Hindlimb muscle (tissue), 1 donor: Measurements from ENCODE around the gene DARS1. TPM values are rescaled to one million over a fixed set of nuclear protein-coding genes. Genes with fewer than 3 reads are reported as not detected.
"Not testable (repeated sequence)": the region's sequence is repeated elsewhere in the genome, so short reads cannot be mapped to it uniquely, and the experiment has no call there.

Experiments
- DNase-seq: peaks from one replicate; pipeline ENCODE4 v3.0.0-alpha.2; 2013
- polyA plus RNA-seq: library from polyadenylated mRNA; unstranded; fragments of 120-200 nt; gene quantifications from one replicate; pipeline ENCODE4 v1.2.1, GENCODE V29; 2013; ENCODE audit not compliant: insufficient read length

The DARS1 gene
- polyA plus RNA-seq, 1 donor = 92.6 TPM

DNA sequence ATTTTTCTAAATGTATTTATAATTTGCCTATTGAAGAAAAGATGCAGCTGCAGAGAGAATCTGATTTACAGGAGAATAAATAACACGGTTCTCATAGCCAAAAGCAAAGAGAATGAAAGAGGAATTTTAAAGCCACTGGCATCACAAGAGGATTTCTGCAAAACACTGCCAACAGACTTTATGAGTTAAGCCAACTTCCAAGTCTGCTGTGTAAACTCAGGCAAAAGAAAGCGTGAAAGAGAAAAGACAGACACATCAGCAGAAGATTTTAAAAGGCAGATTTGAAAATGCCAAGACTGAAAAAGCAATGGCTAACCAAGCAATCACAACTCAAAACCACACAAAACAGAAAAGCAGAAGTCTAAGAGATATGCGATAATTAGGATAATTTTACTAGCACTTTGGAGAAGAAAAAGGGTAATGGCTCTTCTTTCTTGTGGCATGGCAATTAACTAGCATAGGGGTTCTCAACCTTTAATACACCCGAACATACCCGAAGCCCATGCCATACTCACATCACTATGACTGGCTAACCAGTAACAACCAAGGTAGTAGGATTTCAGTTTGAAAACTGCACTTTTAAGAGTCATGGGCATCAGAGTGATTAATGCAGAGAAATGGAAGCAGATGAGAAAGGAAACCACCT lies 4.9 kb downstream of the DARS1 start:
- no peak for DNase-seq

DNA sequence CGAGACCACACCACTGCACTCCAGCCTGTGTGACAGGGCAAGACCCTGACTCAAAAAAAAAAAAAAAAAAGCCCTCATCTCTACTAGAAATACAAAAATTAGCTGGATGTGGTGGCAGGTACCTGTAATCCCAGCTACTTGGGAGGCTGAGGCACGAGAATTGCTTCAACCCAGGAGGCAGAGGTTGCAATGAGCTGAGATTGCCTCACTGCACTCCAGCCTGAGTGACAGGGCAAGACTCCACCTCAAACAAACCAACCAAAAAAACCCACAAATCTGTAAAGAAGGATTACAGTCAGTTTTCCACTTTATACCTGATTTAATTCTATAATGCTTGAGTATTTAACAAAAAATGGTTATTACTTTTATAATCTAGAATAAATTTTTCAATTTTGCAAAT lies 9.7 kb downstream of the DARS1 start:
- DNase-seq = no peak

DNA sequence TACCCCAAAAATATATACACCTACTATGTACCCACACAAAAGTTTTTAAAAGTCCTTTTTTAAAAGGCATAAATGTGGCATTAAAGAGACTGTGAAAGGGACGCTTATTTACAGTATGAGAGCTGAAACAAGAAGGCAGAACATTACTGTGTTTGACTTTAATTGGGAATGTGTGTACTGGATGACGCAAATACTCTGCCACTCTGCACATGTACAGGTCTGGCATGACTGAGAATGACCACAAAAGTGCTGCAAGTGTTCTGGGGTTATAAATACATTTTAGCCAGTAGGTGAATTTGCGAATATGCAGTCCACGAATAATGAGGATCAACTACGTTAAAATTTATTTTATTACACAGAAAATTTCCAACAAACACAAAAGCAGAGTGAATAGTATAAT lies 11.4 kb downstream of the DARS1 start:
- no peak for DNase-seq

DNA sequence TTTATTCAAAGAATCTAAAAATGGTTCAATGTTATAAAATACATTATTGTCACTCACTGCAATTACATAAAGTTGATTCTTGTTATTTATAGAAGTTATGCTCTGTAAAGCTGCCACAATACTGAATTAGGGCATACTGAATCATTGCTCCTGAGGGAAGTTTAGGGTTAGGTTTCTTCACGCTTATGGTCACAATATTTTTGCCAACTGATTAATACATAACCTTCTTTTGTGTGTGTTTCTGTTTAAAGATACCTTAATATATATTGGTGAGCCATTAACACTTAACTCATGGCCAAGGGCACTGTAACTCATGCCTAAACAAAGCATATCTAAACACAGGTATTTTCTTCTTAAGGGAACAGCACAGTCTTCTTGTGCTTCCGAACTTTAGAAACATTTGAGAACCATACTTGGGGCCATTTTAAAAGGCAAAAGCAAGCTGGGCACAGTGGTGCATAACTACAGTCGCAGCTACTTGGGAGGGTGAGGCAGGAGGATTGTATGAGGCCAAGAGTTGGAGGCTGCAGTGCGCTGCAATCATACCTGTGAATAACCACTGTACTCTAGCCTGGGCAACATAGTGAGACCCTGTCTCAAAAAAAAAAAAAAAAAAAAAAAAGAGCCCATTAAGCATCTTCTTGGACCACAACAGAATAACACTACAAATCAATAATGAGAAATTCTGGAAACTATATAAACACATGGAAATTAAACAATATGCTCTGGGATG lies 15.6 kb downstream of the DARS1 start:
- DNase-seq = no peak

DNA sequence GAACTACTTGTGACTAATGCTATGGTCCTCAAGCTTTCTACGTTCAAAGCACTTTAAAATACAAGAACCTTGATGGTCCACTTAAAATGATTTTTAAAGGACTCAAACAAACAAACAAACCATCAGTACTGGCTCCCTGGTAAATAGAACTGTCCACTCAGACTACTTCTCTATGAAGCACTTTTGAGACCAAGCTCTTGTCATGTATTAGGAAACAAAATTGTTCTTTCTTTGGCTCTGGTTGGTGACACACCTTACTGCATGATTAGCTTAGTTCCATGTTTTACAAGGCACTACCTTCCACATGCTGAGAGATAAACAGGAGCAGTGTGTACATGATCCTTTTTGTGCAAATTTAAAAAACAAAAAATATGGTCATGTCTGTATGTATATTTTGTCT lies 19.7 kb downstream of the DARS1 start:
- no peak for DNase-seq

- DNase-seq = not testable (repeated sequence)
Observed at GRCh38 chr2:135964404-135964803, 21.0 kb downstream of the DARS1 start.

DNA sequence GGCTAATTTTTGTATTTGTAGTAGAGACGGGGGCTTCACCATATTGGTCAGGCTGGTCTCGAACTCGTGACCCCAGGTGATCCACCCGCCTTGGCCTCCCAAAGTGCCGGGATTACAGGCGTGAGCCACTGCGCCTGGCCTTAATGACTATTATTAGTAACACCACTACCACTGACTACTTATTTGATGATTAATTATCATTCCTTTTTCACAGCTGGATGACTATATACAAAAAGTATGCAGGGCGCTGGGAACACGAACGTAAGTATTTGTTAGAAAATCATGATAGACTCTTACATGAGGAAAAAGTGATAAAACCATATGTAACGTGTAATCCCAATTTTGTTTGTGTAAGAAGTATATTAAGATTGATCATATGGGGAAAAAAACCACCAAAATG lies 21.6 kb downstream of the DARS1 start:
- DNase-seq = no peak

DNA sequence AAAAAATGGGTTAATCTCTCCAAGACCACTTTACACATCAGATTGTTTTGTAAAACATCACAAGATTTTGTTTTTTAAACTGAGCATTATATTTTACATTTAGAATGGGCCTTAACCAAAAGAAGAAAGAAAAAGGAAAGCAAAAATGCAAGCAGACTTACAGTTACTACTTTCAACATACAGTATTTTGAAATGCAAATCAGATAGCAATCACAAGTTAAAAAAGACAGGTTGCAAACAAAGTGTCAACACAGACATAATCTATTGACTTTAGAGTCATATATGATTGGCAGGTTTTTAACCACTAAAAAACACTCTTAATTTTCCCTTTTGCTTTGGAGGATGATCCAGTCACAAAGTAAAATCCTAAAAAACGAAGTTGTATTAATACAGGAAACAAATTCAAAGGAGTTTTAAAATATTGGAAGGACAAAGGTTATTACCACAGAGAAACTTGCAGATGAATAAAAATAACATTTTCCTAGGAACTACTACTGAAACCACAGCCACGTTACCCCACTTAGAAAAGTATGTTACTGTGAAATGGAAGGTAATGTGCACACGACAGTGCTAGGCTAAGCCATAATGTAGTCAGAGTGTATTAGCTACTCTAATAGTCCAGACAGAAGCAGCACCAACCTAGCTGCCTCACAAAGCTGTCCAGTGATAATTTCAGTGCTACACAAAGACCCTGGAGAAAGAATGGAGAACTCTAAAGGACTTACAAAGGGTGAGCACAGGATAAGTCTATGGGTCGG lies 22.9 kb downstream of the DARS1 start:
- no peak for DNase-seq

DNA sequence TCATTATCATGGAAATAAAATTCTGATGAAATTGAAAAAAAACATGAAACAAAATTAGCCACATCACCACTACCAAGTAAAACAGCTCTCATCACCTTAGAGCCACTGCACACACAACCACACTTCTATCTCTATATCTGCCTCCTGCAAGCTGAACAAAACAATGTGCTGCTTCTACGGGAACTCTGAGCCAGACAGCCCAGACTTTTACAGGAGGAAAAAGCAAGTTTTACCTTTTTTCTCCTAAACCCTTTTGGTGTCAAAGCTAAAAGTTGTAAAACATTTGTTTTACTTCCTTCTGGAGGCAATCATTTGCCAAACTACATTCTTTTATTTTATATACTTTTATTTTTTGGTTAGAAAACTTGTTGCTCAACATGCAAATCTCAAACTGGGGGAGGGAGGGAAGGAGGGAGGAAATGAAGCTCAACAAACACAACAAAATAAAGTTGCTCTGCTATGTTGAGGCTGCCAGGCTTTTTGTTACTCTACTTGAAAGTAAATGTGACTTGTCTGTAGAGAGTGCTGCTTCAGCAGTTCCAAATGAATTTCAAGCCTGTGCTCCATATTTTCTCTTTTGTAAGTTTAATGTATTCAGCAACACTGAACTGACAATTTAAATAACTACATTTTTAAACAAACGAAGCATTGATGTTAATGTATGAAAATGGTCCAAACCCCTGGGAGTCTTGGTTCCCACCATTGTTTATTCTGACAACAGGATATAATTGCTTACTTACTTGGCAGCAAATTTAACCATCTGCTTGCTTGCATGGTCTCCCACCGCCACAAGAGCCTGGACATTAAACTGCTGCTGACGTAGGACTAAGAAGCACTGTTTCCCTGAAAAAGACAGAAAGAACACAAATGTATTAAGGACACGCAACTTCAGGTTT lies 24.5 kb downstream of the DARS1 start:
- DNase-seq = peak; percentile 32

GRCh38 chr2:135960150-135960549 lies 25.3 kb downstream of the DARS1 start:
- DNase-seq = no peak

DNA sequence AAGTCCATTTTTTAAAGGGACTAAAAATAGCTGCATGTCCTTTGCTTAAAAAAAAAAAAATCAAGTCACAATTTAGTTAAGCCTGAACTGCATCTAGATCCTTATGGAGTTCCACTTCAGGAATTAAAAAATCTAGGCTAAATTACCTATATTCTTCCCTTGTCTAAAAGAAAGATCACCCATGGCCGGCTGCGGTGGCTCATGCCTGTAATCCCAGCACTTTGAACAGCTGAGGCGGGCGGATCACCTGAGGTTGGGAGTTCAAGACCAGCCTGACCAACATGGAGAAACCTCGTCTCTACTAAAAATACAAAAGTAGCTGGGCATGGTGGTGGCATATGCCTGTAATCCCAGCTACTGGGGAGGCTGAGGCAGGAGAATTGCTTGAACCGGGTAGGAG lies 26.5 kb downstream of the DARS1 start:
- not testable (repeated sequence) for DNase-seq

- DNase-seq = no peak
Observed at GRCh38 chr2:135954020-135954601, 31.3 kb downstream of the DARS1 start.

DNA sequence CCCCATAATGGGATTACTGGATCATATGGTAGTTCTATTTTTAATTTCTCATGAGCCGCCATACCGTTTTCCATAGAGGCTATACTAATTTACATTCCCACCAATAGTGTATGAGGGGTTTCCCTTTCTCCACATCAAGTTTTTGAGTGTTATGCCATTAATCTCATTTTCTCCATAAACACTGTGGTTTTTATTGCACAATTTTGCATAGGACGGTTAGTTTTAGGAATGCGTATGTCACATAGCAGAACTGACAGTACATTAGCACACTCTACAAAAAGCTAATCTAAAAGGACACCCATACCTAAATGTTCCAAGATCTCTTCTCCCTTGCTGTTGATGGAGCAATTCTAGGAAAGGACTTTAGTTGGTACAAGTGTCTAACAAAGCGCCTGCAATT lies 32.5 kb downstream of the DARS1 start:
- DNase-seq = no peak

- DNase-seq = no peak
Observed at GRCh38 chr2:135951041-135951583, 34.3 kb downstream of the DARS1 start.

DNA sequence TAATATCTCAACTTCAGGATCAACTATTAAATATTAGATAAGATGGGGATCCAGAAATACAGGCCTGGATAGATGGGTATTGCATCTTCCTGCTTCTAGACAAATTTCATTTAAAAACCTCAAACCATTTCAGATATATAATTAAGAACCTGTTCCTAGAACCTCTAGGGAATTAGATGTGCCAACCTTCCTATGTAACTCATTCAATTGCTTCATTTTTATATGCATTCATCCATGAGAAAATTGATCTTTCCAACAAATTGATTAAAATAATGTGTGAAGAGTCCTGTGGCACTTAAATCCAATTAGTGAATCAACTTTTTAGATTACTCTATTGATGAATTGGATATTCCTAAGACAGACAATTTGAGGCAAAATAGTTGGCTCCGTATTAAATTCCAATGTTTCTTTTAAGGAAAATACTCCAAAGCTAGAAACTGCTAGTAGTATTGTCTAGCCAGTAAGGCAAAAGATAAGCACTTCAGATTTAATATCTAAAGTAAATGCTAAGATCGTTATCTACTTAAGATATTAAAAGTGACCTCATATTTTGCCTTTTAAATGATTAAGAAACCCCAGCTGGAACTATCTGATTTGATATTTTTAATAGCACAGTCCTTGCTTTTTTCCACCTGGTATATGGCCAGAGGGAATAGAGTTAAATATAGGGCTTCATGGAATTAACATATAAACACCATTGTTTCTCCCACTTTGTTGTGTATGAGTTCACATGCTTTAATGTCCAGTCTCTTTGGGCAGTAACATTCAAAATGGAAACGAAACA lies 35.8 kb downstream of the DARS1 start:
- DNase-seq = no peak

GRCh38 chr2:135948642-135949355 lies 36.6 kb downstream of the DARS1 start:
- DNase-seq = no peak

DNA sequence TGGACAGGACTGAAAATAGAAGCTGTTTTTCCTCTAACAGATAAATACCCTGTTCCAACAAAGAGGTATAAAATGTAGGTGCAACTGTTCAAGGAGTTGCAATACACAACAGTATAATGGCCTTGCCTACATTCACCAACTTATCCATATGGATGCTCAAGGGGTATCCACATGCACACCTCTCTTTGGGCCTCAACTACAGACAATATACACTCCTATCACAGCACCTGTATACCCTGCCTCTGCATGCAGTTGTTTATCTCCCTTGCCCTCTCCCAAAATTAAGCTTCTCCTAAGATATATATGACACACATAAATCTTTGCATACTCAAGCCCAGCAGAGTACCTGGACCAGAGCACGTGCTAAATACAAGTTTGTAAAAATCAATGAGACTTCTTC lies 37.3 kb downstream of the DARS1 start:
- DNase-seq = no peak

GRCh38 chr2:135947483-135947882 lies 37.9 kb downstream of the DARS1 start:
- DNase-seq = no peak

GRCh38 chr2:135945526-135945925 lies 39.9 kb downstream of the DARS1 start:
- no peak for DNase-seq

DNA sequence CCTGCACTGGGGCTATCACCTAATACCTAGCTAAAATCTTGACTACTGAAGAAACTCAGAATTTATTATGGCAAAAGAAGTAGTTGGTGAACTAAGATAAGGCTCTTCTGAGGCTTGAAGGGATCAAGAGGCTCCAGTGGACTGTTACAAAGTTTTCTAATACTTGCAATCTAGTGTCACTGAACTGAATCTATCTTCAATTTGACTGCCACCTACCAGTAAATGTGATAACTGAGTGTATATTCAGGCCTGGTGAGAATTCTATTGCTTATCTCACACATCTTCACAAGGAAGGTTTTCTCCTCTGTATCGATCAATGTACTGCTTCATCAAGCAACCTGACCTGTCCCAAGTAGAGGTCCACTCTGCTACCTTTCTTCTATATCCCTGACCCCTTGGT lies 40.8 kb downstream of the DARS1 start:
- no peak for DNase-seq
